ENCODE data around the gene PLXNA4.

PLXNA4 gene

GRCh38 chr7:132199626-132200025 is 376.6 kb downstream of the PLXNA4 start:
- H3K27ac Mint-ChIP-seq: no peak overlapping the region
- H3K4me1 Mint-ChIP-seq (ENCODE audit: low read depth): no peaks in the 10 kb centered on the region
- no peaks in the 10 kb centered on the region for H3K36me3 Mint-ChIP-seq (ENCODE audit: low read depth)
- no peaks in the 10 kb centered on the region for H3K9me3 Mint-ChIP-seq
- peaks cover 5% of the 10 kb centered on the region for H3K27me3 Mint-ChIP-seq
- no peak overlapping the region for H3K4me3 Mint-ChIP-seq

- Mint-ChIP-seq H3K9me3 (no peaks in the 10 kb centered on the region), H3K4me1 (ENCODE audit: low read depth) (no peaks in the 10 kb centered on the region), H3K36me3 (ENCODE audit: low read depth) (no peaks in the 10 kb centered on the region), H3K27me3 (peaks cover 5% of the 10 kb centered on the region), H3K27ac (no peak overlapping the region), H3K4me3 (no peak overlapping the region)
Observed at GRCh38 chr7:132197772-132198171, 378.5 kb downstream of the PLXNA4 start.

GRCh38 chr7:132193898-132194297 is 382.4 kb downstream of the PLXNA4 start:
- Mint-ChIP-seq H3K27ac (no peak overlapping the region), H3K36me3 (ENCODE audit: low read depth) (no peaks in the 10 kb centered on the region), H3K27me3 (peaks cover 5% of the 10 kb centered on the region), H3K4me3 (no peak overlapping the region), H3K9me3 (no peaks in the 10 kb centered on the region), H3K4me1 (ENCODE audit: low read depth) (no peaks in the 10 kb centered on the region)

- Mint-ChIP-seq H3K36me3 (ENCODE audit: low read depth) (no peaks in the 10 kb centered on the region), H3K27ac (no peak overlapping the region), H3K27me3 (peaks cover 5% of the 10 kb centered on the region), H3K9me3 (no peaks in the 10 kb centered on the region), H3K4me3 (no peak overlapping the region), H3K4me1 (ENCODE audit: low read depth) (no peaks in the 10 kb centered on the region)
Observed at GRCh38 chr7:132192809-132193208, 383.5 kb downstream of the PLXNA4 start.

- Mint-ChIP-seq H3K27me3 (peaks cover 5% of the 10 kb centered on the region), H3K36me3 (ENCODE audit: low read depth) (no peaks in the 10 kb centered on the region)
Observed at GRCh38 chr7:132191418-132191817, 384.9 kb downstream of the PLXNA4 start.

GRCh38 chr7:132190683-132191082 is 385.6 kb downstream of the PLXNA4 start:
- H3K36me3 Mint-ChIP-seq (ENCODE audit: low read depth): no peaks in the 10 kb centered on the region
- no peaks in the 10 kb centered on the region for H3K4me1 Mint-ChIP-seq (ENCODE audit: low read depth)
- H3K4me3 Mint-ChIP-seq: no peak overlapping the region
- H3K27me3 Mint-ChIP-seq: peaks cover under 1% of the 10 kb centered on the region
- H3K9me3 Mint-ChIP-seq: peaks cover 4% of the 10 kb centered on the region
- H3K27ac Mint-ChIP-seq: no peak overlapping the region

More at GRCh38 chr7:132191418-132191817, 384.9 kb downstream of the PLXNA4 start:
- Mint-ChIP-seq H3K27ac (no peak overlapping the region), H3K4me3 (no peak overlapping the region), H3K9me3 (peaks cover 4% of the 10 kb centered on the region), H3K4me1 (ENCODE audit: low read depth) (no peaks in the 10 kb centered on the region)

- Mint-ChIP-seq H3K36me3 (ENCODE audit: low read depth) (no peaks in the 10 kb centered on the region), H3K27ac (no peak overlapping the region), H3K27me3 (no peaks in the 10 kb centered on the region), H3K4me3 (no peak overlapping the region), H3K9me3 (peaks cover 4% of the 10 kb centered on the region), H3K4me1 (ENCODE audit: low read depth) (no peaks in the 10 kb centered on the region)
Observed at GRCh38 chr7:132189881-132190280, 386.4 kb downstream of the PLXNA4 start.

- H3K4me3 Mint-ChIP-seq: no peak overlapping the region
Observed at GRCh38 chr7:132187869-132188789, 388.1 kb downstream of the PLXNA4 start.

GRCh38 chr7:132187391-132187790 is 388.9 kb downstream of the PLXNA4 start:
- Mint-ChIP-seq H3K9me3 (peaks cover 4% of the 10 kb centered on the region), H3K27me3 (no peaks in the 10 kb centered on the region)

More at GRCh38 chr7:132187869-132188789, 388.1 kb downstream of the PLXNA4 start:
- Mint-ChIP-seq H3K36me3 (ENCODE audit: low read depth) (no peaks in the 10 kb centered on the region), H3K27ac (no peak overlapping the region), H3K4me1 (ENCODE audit: low read depth) (no peaks in the 10 kb centered on the region), H3K27me3 (no peaks in the 10 kb centered on the region), H3K9me3 (peaks cover 4% of the 10 kb centered on the region)

GRCh38 chr7:132185150-132185549 is 391.1 kb downstream of the PLXNA4 start:
- H3K9me3 Mint-ChIP-seq: peaks cover 4% of the 10 kb centered on the region
- H3K27ac Mint-ChIP-seq: no peak overlapping the region
- no peaks in the 10 kb centered on the region for H3K27me3 Mint-ChIP-seq
- no peak overlapping the region for H3K4me3 Mint-ChIP-seq
- H3K36me3 Mint-ChIP-seq (ENCODE audit: low read depth): no peaks in the 10 kb centered on the region
- no peaks in the 10 kb centered on the region for H3K4me1 Mint-ChIP-seq (ENCODE audit: low read depth)

More at GRCh38 chr7:132187391-132187790, 388.9 kb downstream of the PLXNA4 start:
- H3K36me3 Mint-ChIP-seq (ENCODE audit: low read depth): no peaks in the 10 kb centered on the region
- H3K27ac Mint-ChIP-seq: no peak overlapping the region
- H3K4me3 Mint-ChIP-seq: no peak overlapping the region
- H3K4me1 Mint-ChIP-seq (ENCODE audit: low read depth): no peaks in the 10 kb centered on the region

GRCh38 chr7:132183781-132184380 is 392.4 kb downstream of the PLXNA4 start:
- Mint-ChIP-seq H3K27me3 (no peaks in the 10 kb centered on the region), H3K4me3 (no peak overlapping the region), H3K9me3 (peaks cover 4% of the 10 kb centered on the region), H3K4me1 (ENCODE audit: low read depth) (no peaks in the 10 kb centered on the region), H3K27ac (no peak overlapping the region), H3K36me3 (ENCODE audit: low read depth) (no peaks in the 10 kb centered on the region)

- Mint-ChIP-seq H3K27ac (no peak overlapping the region), H3K4me3 (no peak overlapping the region), H3K36me3 (ENCODE audit: low read depth) (no peaks in the 10 kb centered on the region), H3K27me3 (no peaks in the 10 kb centered on the region), H3K4me1 (ENCODE audit: low read depth) (no peaks in the 10 kb centered on the region), H3K9me3 (peaks cover 4% of the 10 kb centered on the region)
Observed at GRCh38 chr7:132182992-132183391, 393.3 kb downstream of the PLXNA4 start.

GRCh38 chr7:132181946-132182685 is 394.2 kb downstream of the PLXNA4 start:
- H3K4me1 Mint-ChIP-seq (ENCODE audit: low read depth): no peaks in the 10 kb centered on the region
- H3K9me3 Mint-ChIP-seq: peaks cover 1% of the 10 kb centered on the region
- H3K36me3 Mint-ChIP-seq (ENCODE audit: low read depth): no peaks in the 10 kb centered on the region
- H3K4me3 Mint-ChIP-seq: no peak overlapping the region
- H3K27me3 Mint-ChIP-seq: no peaks in the 10 kb centered on the region
- no peak overlapping the region for H3K27ac Mint-ChIP-seq

GRCh38 chr7:132181371-132181770 is 394.9 kb downstream of the PLXNA4 start:
- no peaks in the 10 kb centered on the region for H3K27me3 Mint-ChIP-seq
- H3K4me3 Mint-ChIP-seq: no peak overlapping the region
- H3K9me3 Mint-ChIP-seq: no peaks in the 10 kb centered on the region
- no peaks in the 10 kb centered on the region for H3K36me3 Mint-ChIP-seq (ENCODE audit: low read depth)
- H3K4me1 Mint-ChIP-seq (ENCODE audit: low read depth): no peaks in the 10 kb centered on the region
- no peak overlapping the region for H3K27ac Mint-ChIP-seq

- Mint-ChIP-seq H3K4me3 (no peak overlapping the region), H3K27ac (no peak overlapping the region), H3K36me3 (ENCODE audit: low read depth) (no peaks in the 10 kb centered on the region), H3K27me3 (no peaks in the 10 kb centered on the region), H3K9me3 (no peaks in the 10 kb centered on the region), H3K4me1 (ENCODE audit: low read depth) (no peaks in the 10 kb centered on the region)
Observed at GRCh38 chr7:132180481-132180880, 395.8 kb downstream of the PLXNA4 start.

All from stimulated activated naive CD8-positive, alpha-beta T cell treated with anti-CD3 and anti-CD28 coated beads, Interleukin-15, Interleukin-2, amounts not matched to agents 100 ng/mL and 50 ng/mL, for 24 hours (primary cell).